DMS153 (cell line): ENCODE data around the gene PSD4.

ENCODE experiments used
- DNase-seq: peaks from one replicate; lab custom pipeline; 2025; lab: John Stamatoyannopoulos, UW

Gene PSD4

GRCh38 chr2:113173542-113174375, at the start of gene PSD4:
Gene PSD4, plus strand, starts transcription at chr2:113173971. Its CDS starts 8,486 bp downstream, at chr2:113182457.
- peak; percentile 56 for DNase-seq

- no peak for DNase-seq
Measured at GRCh38 chr2:113124181-113124961, 49.4 kb upstream of the PSD4 start.

DNA sequence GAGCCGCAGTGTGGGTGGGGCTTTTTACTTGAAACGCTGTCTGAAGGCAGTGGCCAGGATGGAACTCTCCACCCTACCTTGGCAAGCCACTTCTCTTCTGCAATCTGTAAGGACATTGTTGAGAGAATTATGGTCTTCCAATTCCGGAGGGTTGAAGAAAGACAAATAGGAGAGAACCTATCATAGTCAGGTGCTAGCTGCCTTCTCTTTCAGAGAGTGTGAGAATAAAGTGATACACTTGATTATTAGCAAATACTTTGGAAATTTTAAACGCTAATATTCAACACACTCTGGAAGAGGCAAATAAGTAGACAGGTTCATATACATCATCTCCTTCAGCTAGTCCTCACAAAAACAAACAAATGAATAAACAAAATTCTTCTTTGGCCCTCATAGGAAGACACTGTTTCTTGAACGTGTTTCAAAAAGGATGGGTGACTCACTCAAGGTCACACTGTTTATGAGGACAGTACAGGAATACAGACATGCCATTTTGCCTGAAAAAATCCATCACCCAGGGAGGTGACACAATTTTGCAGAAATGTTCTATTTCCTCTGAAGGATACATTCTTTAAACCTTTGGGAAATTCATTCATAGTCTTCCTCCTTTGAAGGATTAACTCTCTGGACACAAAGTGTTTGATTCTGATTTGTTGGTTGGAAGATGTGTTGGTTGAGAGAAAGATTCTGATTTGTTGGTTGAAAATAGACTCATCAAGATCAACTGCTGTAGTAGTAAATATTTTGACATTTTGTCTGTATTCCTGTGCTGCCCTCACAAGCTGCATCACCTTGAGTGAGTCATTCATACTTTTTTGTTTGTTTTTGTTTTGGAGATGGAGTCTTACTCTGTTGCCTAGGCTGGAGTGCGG, 48.6 kb upstream of the PSD4 start:
- DNase-seq = no peak

DNA sequence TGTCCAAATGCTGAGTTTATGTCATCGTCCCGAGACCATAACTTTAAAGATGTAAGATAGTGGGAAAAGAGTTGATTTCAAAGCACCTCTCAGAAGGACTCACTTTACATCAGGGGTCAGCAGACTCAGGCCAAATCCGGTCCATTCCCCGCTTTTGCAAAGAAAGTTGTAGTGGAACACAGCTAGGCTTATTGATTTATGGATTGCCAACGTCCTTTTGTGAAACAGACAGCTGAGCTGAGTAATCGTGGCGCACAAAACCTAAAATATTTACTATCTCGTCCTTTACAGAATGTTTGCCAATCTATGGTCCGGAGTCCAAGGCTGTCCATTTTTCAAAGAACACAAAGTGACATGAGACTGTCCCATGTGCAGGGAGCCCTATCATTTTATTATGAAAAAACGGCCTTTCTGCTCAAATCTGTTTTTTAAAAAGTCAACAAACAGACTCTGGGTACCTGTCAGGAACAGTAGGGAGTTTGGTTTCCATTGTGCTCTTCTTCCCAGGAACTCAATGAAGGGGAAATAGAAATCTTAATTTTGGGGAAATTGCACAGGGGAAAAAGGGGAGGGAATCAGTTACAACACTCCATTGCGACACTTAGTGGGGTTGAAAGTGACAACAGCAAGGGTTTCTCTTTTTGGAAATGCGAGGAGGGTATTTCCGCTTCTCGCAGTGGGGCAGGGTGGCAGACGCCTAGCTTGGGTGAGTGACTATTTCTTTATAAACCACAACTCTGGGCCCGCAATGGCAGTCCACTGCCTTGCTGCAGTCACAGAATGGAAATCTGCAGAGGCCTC, 46.7 kb upstream of the PSD4 start, which contains the start of gene IL1RN:
TSS of gene IL1RN (plus strand) at position 754 of the 801 bp plus-strand sequence. CDS start at position 781, 27 bp downstream.
- no peak for DNase-seq

- DNase-seq = no peak
Measured at GRCh38 chr2:113127646-113128570, 45.9 kb upstream of the PSD4 start.

DNA sequence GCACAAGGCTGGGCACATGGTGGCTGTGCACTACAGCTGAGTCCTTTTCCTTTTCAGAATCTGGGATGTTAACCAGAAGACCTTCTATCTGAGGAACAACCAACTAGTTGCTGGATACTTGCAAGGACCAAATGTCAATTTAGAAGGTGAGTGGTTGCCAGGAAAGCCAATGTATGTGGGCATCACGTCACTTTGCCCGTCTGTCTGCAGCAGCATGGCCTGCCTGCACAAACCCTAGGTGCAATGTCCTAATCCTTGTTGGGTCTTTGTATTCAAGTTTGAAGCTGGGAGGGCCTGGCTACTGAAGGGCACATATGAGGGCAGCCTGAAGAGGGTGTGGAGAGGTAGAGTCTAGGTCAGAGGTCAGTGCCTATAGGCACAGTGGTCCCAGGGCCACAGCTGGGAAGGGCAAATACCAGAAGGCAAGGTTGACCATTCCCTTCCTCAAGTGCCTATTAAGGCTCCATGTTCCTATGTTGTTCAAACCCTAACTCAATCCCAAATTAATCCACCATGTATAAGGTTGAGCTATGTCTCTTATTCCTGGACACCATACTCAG, 44.2 kb upstream of the PSD4 start:
- DNase-seq = no peak

- DNase-seq = no peak
Measured at GRCh38 chr2:113131352-113132185, 42.2 kb upstream of the PSD4 start.

DNA sequence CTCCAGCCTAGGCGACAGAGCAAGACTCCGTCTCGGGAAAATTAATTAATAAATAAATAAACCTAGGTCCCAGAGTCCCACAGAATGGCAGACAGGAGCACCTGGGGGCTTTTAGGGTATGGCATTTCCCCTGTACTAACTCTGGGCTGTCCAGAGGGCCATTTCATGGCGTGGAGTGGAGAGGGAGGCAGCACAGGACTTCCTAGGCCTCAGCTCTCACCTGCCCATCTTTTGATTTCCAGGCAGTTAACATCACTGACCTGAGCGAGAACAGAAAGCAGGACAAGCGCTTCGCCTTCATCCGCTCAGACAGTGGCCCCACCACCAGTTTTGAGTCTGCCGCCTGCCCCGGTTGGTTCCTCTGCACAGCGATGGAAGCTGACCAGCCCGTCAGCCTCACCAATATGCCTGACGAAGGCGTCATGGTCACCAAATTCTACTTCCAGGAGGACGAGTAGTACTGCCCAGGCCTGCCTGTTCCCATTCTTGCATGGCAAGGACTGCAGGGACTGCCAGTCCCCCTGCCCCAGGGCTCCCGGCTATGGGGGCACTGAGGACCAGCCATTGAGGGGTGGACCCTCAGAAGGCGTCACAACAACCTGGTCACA, 41.3 kb upstream of the PSD4 start:
- no peak for DNase-seq

- DNase-seq = no peak
Measured at GRCh38 chr2:113133704-113134598, 39.8 kb upstream of the PSD4 start.

DNA sequence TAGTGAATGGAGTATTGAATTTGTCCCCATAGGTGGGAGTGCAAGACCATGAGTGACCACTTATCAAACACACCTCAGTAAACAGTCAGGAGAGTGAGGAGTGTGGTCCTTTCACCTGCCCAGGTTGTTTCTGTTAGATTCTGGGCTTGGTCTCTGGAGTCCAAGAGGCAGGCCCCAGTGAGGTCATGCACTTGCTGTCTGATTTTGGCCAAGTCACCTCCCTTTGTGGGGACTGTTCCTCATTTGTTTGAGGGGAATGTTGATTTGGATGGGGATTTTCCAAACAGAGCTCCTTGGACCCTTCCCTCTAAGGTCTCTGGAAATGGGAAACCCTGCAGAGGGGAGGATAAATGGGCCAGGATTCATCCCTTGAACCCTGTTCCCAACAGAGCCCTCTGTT, 39.1 kb upstream of the PSD4 start:
- no peak for DNase-seq

DNA sequence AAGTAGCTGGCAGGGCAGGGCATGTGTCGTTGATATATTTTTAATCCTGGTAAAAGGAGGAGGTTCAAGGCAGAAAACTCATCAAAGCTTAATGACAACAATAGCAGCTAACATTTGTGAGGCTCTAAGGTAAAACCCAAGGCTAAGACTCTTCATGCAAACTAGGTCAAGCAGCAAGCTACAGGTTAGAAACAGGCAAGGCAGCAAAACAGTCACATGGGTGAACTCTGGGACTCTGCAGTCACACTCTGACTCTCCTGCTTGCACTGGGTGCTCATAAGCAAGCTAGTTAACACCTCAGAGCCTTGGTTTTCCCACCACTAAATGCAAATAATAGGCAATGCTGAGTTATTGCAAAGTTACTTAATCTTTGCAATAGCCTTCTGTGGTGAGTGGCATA, 38.5 kb upstream of the PSD4 start:
- no peak for DNase-seq

GRCh38 chr2:113136828-113137775, 36.7 kb upstream of the PSD4 start:
- peak; percentile 4 for DNase-seq

DNA sequence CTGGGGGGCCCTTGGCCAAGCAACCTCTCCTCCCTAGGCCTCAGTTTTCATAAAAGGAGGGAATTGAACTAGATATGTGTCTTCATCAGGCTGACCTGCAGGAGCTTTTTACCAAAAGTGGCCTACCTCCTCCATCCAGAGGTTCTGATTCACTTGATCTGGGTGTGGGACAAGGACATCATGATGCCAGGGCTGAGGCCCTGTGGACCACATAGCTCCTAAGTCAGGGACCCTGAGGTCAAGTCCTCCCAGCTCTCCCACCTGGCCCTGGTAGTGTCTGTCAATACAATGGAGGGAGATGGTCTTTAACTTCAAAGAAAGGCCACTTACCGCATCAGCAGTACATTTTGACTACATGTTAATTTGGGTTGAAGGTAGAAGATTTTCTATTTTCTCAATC, 35.9 kb upstream of the PSD4 start:
- DNase-seq = no peak

- no peak for DNase-seq
Measured at GRCh38 chr2:113138428-113139322, 35.1 kb upstream of the PSD4 start.

DNA sequence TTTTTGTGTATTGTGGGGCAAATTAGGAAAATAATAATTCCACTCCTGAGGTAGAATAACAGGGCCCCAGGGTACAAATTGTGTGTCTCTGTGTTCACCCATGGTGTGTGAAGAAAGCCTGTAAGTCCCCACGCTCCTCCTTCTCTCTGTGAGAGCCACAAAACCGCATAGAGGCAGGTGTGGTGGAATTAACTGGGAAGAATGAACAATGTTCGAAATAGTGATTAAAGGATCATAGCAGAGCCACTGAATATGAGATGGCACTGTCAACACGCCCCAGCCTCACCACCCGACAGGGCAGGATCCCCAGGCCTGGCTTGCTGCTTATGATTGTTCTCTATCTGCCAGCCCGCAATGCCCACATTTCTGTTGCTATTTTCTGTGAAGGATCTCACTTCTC, 32.3 kb upstream of the PSD4 start:
- DNase-seq = no peak
